H9 (cell line): Measurements from ENCODE around the gene UNC13C. TPM values are rescaled to one million over a fixed set of nuclear protein-coding genes. Genes with fewer than 3 reads are reported as not detected.

ENCODE experiments used
- DNase-seq: peaks from one replicate; pipeline ENCODE4 v3.0.0-alpha.2; 2017
- H2AFZ ChIP-seq: one replicate; pipeline ENCODE4 v1.6.1; 2013; ENCODE audit warnings: mild to moderate bottlenecking, low read length, control low read depth, moderate library complexity
- H2AK5ac ChIP-seq: 2 replicates; pipeline ENCODE4 v1.6.1; 2013; ENCODE audit warnings: low read length, control low read depth, mixed read lengths; ENCODE audit not compliant: insufficient read length
- H2BK120ac ChIP-seq: one replicate; pipeline ENCODE4 v1.6.1; 2013; ENCODE audit warnings: low read depth, mild to moderate bottlenecking, low read length, control low read depth, inconsistent platforms; ENCODE audit not compliant: poor library complexity, severe bottlenecking
- H2BK12ac ChIP-seq: 2 replicates; pipeline ENCODE4 v1.6.1; 2013; ENCODE audit warnings: low read length, control low read depth, mixed read lengths, low read depth; ENCODE audit not compliant: insufficient read length
- H2BK15ac ChIP-seq: 2 replicates; pipeline ENCODE4 v1.6.1; 2013; ENCODE audit warnings: low read depth, low read length, control low read depth
- H2BK20ac ChIP-seq: one replicate; pipeline ENCODE4 v1.6.1; 2013; ENCODE audit warnings: low read depth, mild to moderate bottlenecking, low read length, control low read depth, inconsistent platforms; ENCODE audit not compliant: poor library complexity, severe bottlenecking
- H2BK5ac ChIP-seq: 2 replicates; pipeline ENCODE4 v1.6.1; 2013; ENCODE audit warnings: low read length, control low read depth, mixed read lengths; ENCODE audit not compliant: insufficient read length
- H3K14ac ChIP-seq: 2 replicates; pipeline ENCODE4 v1.6.1; 2013; ENCODE audit warnings: low read length, control low read depth; ENCODE audit not compliant: insufficient read depth
- H3K18ac ChIP-seq: 2 replicates; pipeline ENCODE4 v1.6.1; 2013; ENCODE audit warnings: low read depth, mild to moderate bottlenecking, mixed read lengths, low read length, control low read depth; ENCODE audit not compliant: insufficient read length
- H3K23ac ChIP-seq: 2 replicates; pipeline ENCODE4 v1.6.1; 2013; ENCODE audit warnings: low read length, control low read depth, mixed read lengths, low read depth; ENCODE audit not compliant: insufficient read length
- H3K23me2 ChIP-seq: 2 replicates; pipeline ENCODE4 v1.6.1; 2013; ENCODE audit warnings: low read depth, mild to moderate bottlenecking, mixed read lengths, low read length, control low read depth; ENCODE audit not compliant: insufficient read length, poor library complexity, severe bottlenecking
- H3K27ac ChIP-seq: 2 replicates; pipeline ENCODE4 v1.5.1; 2013; ENCODE audit warnings: low read length, control low read depth, mixed read lengths, low read depth; ENCODE audit not compliant: insufficient read length
- H3K27me3 ChIP-seq: 2 replicates; pipeline ENCODE4 v1.6.1; 2013; ENCODE audit warnings: low read length, control low read depth, inconsistent platforms; ENCODE audit not compliant: insufficient read depth
- H3K4ac ChIP-seq: 2 replicates; pipeline ENCODE4 v1.6.1; 2013; ENCODE audit warnings: low read depth, mild to moderate bottlenecking, control low read depth, inconsistent platforms, low read length, moderate library complexity
- H3K4me1 ChIP-seq: 2 replicates; pipeline ENCODE4 v1.6.1; 2013; ENCODE audit warnings: low read length, control low read depth, inconsistent platforms; ENCODE audit not compliant: insufficient read depth
- H3K4me2 ChIP-seq: 2 replicates; pipeline ENCODE4 v1.6.1; 2013; ENCODE audit warnings: low read length, control low read depth, mixed read lengths; ENCODE audit not compliant: insufficient read length, insufficient read depth
- H3K56ac ChIP-seq: 2 replicates; pipeline ENCODE4 v1.6.1; 2013; ENCODE audit warnings: low read depth, mild to moderate bottlenecking, mixed read lengths, low read length, control low read depth; ENCODE audit not compliant: insufficient read length
- H3K79me1 ChIP-seq: 2 replicates; pipeline ENCODE4 v1.6.1; 2013; ENCODE audit warnings: low read depth, mild to moderate bottlenecking, moderate library complexity, low read length, control low read depth, inconsistent platforms; ENCODE audit not compliant: insufficient read depth, poor library complexity, severe bottlenecking
- H3K79me2 ChIP-seq: 2 replicates; pipeline ENCODE4 v1.6.1; 2013; ENCODE audit warnings: low read length, control low read depth, inconsistent platforms; ENCODE audit not compliant: insufficient read depth
- H3K9ac ChIP-seq: 2 replicates; pipeline ENCODE4 v1.6.1; 2013; ENCODE audit warnings: low read length, control low read depth, mixed read lengths; ENCODE audit not compliant: insufficient read length; ENCODE audit errors: extremely low read depth
- H3K9me3 ChIP-seq: one replicate; pipeline ENCODE4 v1.6.1; 2013; ENCODE audit warnings: low read depth, low read length, inconsistent platforms; ENCODE audit not compliant: control insufficient read depth
- H3T11ph ChIP-seq: one replicate; pipeline ENCODE4 v1.6.1; 2013; ENCODE audit warnings: mild to moderate bottlenecking, low read length, control low read depth, inconsistent platforms
- H4K20me1 ChIP-seq: one replicate; pipeline ENCODE4 v1.6.1; 2013; ENCODE audit not compliant: control insufficient read depth, insufficient read length, insufficient read depth
- H4K5ac ChIP-seq: 2 replicates; pipeline ENCODE4 v1.6.1; 2013; ENCODE audit warnings: low read depth, mild to moderate bottlenecking, mixed read lengths, low read length, control low read depth; ENCODE audit not compliant: insufficient read length
- H4K8ac ChIP-seq: replicated peaks from 2 replicates; pipeline ENCODE4 v1.6.1; 2013; ENCODE audit warnings: low read length, control low read depth, mixed read lengths, low read depth; ENCODE audit not compliant: insufficient read length
- H4K91ac ChIP-seq: 2 replicates; pipeline ENCODE4 v1.6.1; 2013; ENCODE audit warnings: low read depth, mild to moderate bottlenecking, moderate library complexity, mixed read lengths, low read length, control low read depth; ENCODE audit not compliant: insufficient read length
- H3K27ac Mint-ChIP-seq, 3 experiments: 2 replicates in 2 of 3; 3 replicates in 1 of 3; pipeline ENCODE4 v1.8.0; 2020 to 2021; ENCODE audit warnings: mixed read lengths in 3 of 3, mild to moderate bottlenecking in 1 of 3, moderate library complexity in 1 of 3
- H3K27me3 Mint-ChIP-seq: 2 replicates; pipeline ENCODE4 v1.8.0; 2021; ENCODE audit warnings: low read depth, mild to moderate bottlenecking, moderate library complexity, mixed read lengths
- H3K36me3 Mint-ChIP-seq, 3 experiments: 2 replicates in 2 of 3; 3 replicates in 1 of 3; pipeline ENCODE4 v1.8.0; 2020 to 2021; ENCODE audit warnings: low read depth in 3 of 3, mixed read lengths in 3 of 3; ENCODE audit not compliant: insufficient read depth in 1 of 3
- H3K4me1 Mint-ChIP-seq, 2 experiments: 2 replicates each; pipeline ENCODE4 v1.8.0; 2020; ENCODE audit warnings: mixed read lengths in 2 of 2
- H3K4me3 Mint-ChIP-seq, 2 experiments: 2 replicates in 1 of 2; 3 replicates in 1 of 2; pipeline ENCODE4 v1.8.0; 2020 to 2021; ENCODE audit warnings: mild to moderate bottlenecking in 2 of 2, mixed read lengths in 2 of 2, moderate library complexity in 1 of 2
- H3K9me3 Mint-ChIP-seq, 2 experiments: 2 replicates in 1 of 2; 3 replicates in 1 of 2; pipeline ENCODE4 v1.8.0; 2020; ENCODE audit warnings: mild to moderate bottlenecking in 2 of 2, mixed read lengths in 2 of 2, moderate library complexity in 1 of 2
- WGBS: extraction: QIAGEN DNeasy Blood & Tissue Kit; methylation state at CpG from one replicate; pipeline ENCODE4 v1.1.7; 2013; ENCODE audit warnings: missing lambda C conversion rate, low lambda C conversion rate, mixed read lengths; ENCODE audit not compliant: insufficient read length; ENCODE audit errors: extremely low coverage; 5-methylcytosine and 5-hydroxymethylcytosine counted together
- total RNA-seq: library from RNA; stranded (reverse); gene quantifications from 2 replicates; pipeline ENCODE4 v1.2.1, GENCODE V29; 2021
- TF ChIP-seq, protein P1 (sequence below): fragments of 200-600 bp; sonication (generic); conservative IDR thresholded peaks from 3 replicates; pipeline ENCODE4 v1.8.0; 2021; ENCODE audit warnings: antibody characterized with exemption, mild to moderate bottlenecking

Gene UNC13C
- total RNA-seq, 1 experiment from 2014 or later = 0.02 TPM

DNA sequence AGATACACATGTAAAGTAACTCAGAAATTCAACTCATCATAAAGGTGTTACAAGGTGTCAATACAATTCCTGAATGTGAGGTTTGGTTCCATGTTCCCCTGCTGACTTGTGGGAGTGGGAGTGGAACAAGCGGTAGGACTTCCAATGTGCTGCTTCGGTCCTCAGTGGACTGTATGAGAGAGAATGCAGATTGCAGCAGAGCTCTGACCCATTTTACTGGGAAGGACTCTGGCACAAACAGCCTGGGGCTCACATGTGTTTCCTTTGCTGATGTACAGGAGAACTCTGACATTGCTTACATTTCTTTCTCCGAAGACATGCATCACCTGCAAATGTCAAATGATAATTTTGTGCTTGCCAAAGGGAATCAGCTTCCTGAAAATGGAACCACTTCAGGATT, 111.5 kb downstream of the UNC13C start:
- H2BK12ac ChIP-seq = no peak overlapping the region
- TF ChIP-seq, protein P1, sequence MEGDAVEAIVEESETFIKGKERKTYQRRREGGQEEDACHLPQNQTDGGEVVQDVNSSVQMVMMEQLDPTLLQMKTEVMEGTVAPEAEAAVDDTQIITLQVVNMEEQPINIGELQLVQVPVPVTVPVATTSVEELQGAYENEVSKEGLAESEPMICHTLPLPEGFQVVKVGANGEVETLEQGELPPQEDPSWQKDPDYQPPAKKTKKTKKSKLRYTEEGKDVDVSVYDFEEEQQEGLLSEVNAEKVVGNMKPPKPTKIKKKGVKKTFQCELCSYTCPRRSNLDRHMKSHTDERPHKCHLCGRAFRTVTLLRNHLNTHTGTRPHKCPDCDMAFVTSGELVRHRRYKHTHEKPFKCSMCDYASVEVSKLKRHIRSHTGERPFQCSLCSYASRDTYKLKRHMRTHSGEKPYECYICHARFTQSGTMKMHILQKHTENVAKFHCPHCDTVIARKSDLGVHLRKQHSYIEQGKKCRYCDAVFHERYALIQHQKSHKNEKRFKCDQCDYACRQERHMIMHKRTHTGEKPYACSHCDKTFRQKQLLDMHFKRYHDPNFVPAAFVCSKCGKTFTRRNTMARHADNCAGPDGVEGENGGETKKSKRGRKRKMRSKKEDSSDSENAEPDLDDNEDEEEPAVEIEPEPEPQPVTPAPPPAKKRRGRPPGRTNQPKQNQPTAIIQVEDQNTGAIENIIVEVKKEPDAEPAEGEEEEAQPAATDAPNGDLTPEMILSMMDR = no peak
- no peak overlapping the region for H3K18ac ChIP-seq
- no peak overlapping the region for H3K4me2 ChIP-seq
- H4K91ac ChIP-seq = no peak overlapping the region
- H4K20me1 ChIP-seq = no peaks in the 10 kb centered on the region
- no peak overlapping the region for H4K8ac ChIP-seq
- no peak overlapping the region for H4K5ac ChIP-seq
- no peaks in the 10 kb centered on the region for H3K9me3 ChIP-seq
- no peaks in the 10 kb centered on the region; the same call in none of the 2 replicates for H3K27me3 Mint-ChIP-seq
- no peaks in the 10 kb centered on the region for H3K27me3 ChIP-seq
- DNase-seq = no peak
- no peak overlapping the region for H2BK15ac ChIP-seq
- no peaks in the 10 kb centered on the region for H3K9me3 Mint-ChIP-seq
- no peak overlapping the region for H3K4ac ChIP-seq
- no peak overlapping the region for H3K23ac ChIP-seq
- no peak overlapping the region for H3K14ac ChIP-seq
- H3K4me1 ChIP-seq = no peaks in the 10 kb centered on the region
- H2BK5ac ChIP-seq = no peak overlapping the region
- WGBS = no CpG with 5 or more reads among the region's 3 CpGs
- no peak overlapping the region for H3K56ac ChIP-seq
- no peak overlapping the region for H2BK120ac ChIP-seq
- no peak overlapping the region for H3T11ph ChIP-seq
- no peak overlapping the region for H3K27ac Mint-ChIP-seq
- H3K27ac ChIP-seq = no peak overlapping the region
- H3K23me2 ChIP-seq = no peaks in the 10 kb centered on the region
- H3K9ac ChIP-seq = no peak overlapping the region
- no peak overlapping the region for H2AK5ac ChIP-seq
- no peaks in the 10 kb centered on the region for H3K79me2 ChIP-seq
- no peaks in the 10 kb centered on the region for H3K4me1 Mint-ChIP-seq
- no peak overlapping the region for H2AFZ ChIP-seq
- no peak overlapping the region for H3K4me3 Mint-ChIP-seq
- H3K36me3 Mint-ChIP-seq = no peaks in the 10 kb centered on the region
- H3K79me1 ChIP-seq = no peaks in the 10 kb centered on the region
- no peak overlapping the region for H2BK20ac ChIP-seq
